Left ventricle myocardium inferior (tissue), 1 donor: ENCODE measurements around the gene LPXN. TPM values are rescaled to one million over a fixed set of nuclear protein-coding genes. Genes with fewer than 3 reads are reported as not detected.
A peak's percentile ranks its signal among the peaks of the same experiment; 100 is the strongest.

Experiments used
- DNase-seq: peaks from one replicate; pipeline ENCODE4 v3.0.0-alpha.2; 2020
- H3K27ac ChIP-seq: fragments of 200-600 bp; replicated peaks from 2 replicates; pipeline ENCODE4 v1.8.0; 2021
- H3K27me3 ChIP-seq: fragments of 200-600 bp; 2 replicates; pipeline ENCODE4 v1.8.0; 2021; ENCODE audit warnings: low read depth
- H3K36me3 ChIP-seq: fragments of 200-600 bp; 2 replicates; pipeline ENCODE4 v1.8.0; 2021
- H3K4me1 ChIP-seq: fragments of 200-600 bp; 2 replicates; pipeline ENCODE4 v1.8.0; 2021
- H3K4me3 ChIP-seq: fragments of 200-600 bp; 2 replicates; pipeline ENCODE4 v1.8.0; 2021; ENCODE audit warnings: mild to moderate bottlenecking, moderate library complexity
- H3K9me3 ChIP-seq: fragments of 200-600 bp; replicated peaks from 2 replicates; pipeline ENCODE4 v1.8.0; 2021
- intact Hi-C: fragments of 100-400 bp; cut with micrococcal nuclease; formaldehyde crosslinking; loops from one replicate; pipeline ENCODE4 v1.11.0; 2022
- total RNA-seq: library from RNA; stranded (reverse); fragmentation: NEBNext Ultra II Directional; extraction: Animal tissue kit (Norgen Biotek cat#: 25700); gene quantifications from one replicate; pipeline ENCODE4 v1.2.1, GENCODE V29; 2021
- TF ChIP-seq, protein P1 (sequence below): fragments of 200-600 bp; IDR thresholded peaks from 2 replicates; pipeline ENCODE4 v1.8.0; 2021; ENCODE audit warnings: antibody characterized with exemption, mild to moderate bottlenecking, borderline replicate concordance
- donor health status: DM: no; HTN: yes; CAD: no; lungs with severe emphysema.

The LPXN gene
- total RNA-seq, 1 donor from 2014 or later = 4.4 TPM

DNA sequence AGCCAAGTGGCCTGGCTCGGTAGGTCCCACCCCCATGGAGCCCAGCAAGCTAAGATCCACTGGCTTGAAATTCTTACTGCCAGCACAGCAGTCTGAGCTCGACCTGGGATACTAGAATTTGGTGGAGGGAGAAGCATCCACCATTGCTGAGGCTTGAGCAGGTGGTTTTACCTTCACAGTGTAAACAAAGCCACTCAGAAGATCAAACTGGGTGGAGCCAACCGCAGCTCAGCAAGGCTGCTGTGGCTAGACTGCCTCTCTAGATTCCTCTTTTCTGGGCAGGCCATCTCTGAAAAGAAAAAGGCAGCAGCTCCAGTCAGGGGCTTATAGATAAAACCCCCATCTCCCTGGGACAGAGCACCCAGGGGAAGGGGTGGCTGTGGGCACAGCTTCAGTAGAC is 45.4 kb downstream of the LPXN start:
- TF ChIP-seq, protein P1, sequence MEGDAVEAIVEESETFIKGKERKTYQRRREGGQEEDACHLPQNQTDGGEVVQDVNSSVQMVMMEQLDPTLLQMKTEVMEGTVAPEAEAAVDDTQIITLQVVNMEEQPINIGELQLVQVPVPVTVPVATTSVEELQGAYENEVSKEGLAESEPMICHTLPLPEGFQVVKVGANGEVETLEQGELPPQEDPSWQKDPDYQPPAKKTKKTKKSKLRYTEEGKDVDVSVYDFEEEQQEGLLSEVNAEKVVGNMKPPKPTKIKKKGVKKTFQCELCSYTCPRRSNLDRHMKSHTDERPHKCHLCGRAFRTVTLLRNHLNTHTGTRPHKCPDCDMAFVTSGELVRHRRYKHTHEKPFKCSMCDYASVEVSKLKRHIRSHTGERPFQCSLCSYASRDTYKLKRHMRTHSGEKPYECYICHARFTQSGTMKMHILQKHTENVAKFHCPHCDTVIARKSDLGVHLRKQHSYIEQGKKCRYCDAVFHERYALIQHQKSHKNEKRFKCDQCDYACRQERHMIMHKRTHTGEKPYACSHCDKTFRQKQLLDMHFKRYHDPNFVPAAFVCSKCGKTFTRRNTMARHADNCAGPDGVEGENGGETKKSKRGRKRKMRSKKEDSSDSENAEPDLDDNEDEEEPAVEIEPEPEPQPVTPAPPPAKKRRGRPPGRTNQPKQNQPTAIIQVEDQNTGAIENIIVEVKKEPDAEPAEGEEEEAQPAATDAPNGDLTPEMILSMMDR = no peak
- Histone ChIP-seq H3K9me3 (no peaks in the 10 kb centered on the region), H3K27ac (no peak overlapping the region), H3K36me3 (peaks cover 66% of the 10 kb centered on the region), H3K4me1 (no peaks in the 10 kb centered on the region), H3K27me3 (no peaks in the 10 kb centered on the region), H3K4me3 (no peak overlapping the region)
- DNase-seq = no peak
- intact Hi-C loops = no loop called here

DNA sequence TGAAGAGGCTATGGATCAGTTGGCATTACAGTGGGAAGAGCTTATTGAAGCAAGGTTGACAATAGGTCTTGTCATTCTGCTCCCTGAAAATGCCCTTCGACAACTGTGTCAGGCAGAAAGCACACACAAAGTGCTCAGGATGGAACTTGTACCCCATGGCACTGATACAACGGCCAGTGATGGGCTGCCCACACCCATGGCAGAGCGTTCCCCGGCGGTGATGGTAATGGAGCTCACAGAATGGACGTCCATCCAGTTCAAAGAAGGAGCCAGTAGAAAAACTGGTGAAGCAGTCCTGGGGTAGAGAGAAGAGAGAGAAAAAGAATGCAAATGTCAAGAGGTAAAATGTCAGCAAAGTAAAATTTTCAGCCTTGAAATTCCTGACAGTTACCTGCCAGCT is 48.2 kb downstream of the LPXN start:
- H3K4me3 ChIP-seq = no peak overlapping the region
- H3K9me3 ChIP-seq = no peaks in the 10 kb centered on the region
- no peak for DNase-seq
- TF ChIP-seq, protein P1 = no peak
- no peaks in the 10 kb centered on the region for H3K27me3 ChIP-seq
- H3K36me3 ChIP-seq = peaks cover 49% of the 10 kb centered on the region
- H3K27ac ChIP-seq = no peak overlapping the region
- peaks cover 6% of the 10 kb centered on the region for H3K4me1 ChIP-seq
- intact Hi-C loops = no loop called here

DNA sequence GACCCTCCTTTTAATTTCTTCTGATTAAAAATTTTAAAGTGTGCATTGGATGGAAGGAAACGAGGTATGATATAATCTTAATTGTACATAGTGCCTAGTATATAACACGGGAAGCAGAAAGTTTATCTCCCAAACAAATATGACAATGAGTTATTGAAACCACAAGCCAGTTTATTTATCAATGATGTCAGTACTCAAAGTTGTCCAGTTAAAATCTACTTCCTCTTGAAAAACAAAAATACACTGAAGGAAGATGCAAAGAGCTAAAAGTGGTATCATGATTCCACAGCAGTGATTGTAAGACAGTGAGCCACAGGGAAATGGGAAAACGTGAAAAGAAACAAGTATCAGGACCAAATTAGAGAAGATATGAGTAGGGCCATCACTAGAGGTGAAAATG is 48.9 kb downstream of the LPXN start:
- no peaks in the 10 kb centered on the region for H3K27me3 ChIP-seq
- no peak overlapping the region for H3K27ac ChIP-seq
- H3K9me3 ChIP-seq = no peaks in the 10 kb centered on the region
- intact Hi-C loops = no loop called here
- no peak for DNase-seq
- peaks cover 42% of the 10 kb centered on the region for H3K36me3 ChIP-seq
- no peak overlapping the region for H3K4me3 ChIP-seq
- peaks cover 6% of the 10 kb centered on the region for H3K4me1 ChIP-seq
- TF ChIP-seq, protein P1 = no peak

DNA sequence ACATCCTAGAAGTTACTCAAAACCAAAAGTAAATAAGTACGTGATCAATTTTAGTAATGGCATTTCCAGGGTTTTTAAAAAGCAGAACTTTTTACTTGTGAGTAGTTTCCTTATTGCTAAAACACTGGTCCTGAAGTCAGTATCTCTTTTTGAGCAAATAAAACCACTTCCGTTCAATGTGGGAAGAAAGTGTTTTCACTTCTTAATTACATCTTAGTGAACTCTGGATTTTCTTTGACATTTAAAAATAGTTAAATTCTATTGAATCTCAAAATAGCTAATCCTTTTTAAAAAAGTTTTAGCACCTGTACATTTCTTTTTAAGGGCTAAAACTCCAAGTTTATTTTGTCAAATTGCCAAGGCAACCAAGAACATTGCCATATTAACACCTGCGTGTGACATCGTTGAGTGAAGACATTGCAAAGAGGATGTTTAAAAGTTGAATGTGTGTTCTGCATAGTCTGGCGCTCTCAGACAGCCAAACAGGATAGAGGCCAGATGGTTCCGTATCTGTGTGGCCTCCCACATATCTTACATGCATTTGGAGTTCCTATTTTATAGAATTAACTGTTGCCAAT is 50.5 kb downstream of the LPXN start:
- no peak for DNase-seq
- TF ChIP-seq, protein P1 = no peak
- intact Hi-C loops = no loop called here
- peaks cover 6% of the 10 kb centered on the region for H3K4me1 ChIP-seq
- H3K27ac ChIP-seq = no peak overlapping the region
- H3K9me3 ChIP-seq = no peaks in the 10 kb centered on the region
- H3K36me3 ChIP-seq = peaks cover 26% of the 10 kb centered on the region
- H3K27me3 ChIP-seq = no peaks in the 10 kb centered on the region
- no peak overlapping the region for H3K4me3 ChIP-seq

DNA sequence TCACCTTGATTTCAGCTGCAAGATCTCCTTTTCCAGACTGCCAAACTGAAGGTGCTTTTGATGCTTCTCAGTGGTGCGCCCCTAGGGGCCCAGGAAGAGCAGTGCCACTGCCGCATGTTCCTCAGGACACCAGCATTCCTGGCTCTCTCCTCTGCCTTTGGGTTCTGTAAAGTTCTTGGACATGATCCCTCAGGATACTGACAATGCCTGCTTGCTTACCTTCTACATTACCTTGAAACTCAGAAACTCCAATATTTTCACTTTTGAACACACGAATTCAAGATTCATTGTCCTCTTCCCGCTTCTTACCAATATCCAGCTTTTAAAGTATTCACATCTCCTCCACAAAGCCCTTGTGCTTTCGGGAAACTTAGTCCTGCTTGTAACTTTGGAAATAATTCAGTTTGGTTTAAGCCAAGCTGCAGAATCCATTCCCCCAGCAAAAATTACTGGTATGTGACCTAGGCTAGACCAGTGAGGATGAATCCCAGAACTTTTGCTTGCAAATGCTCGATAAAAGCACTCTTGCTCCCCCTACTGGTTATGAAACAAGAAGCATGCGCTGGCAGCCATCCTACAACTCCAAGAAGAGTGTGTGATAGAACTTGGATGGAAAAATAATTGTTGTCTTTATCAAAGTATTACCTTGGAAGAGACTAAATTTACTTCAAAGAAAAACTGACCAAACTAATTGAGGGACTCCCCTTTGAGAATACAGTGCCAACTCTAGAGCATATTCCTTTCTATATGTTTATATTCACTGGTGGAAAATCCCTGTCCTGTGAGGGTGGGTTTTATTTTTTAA is 51.2 kb downstream of the LPXN start:
- TF ChIP-seq, protein P1 = peak; percentile 75
- Histone ChIP-seq H3K27me3 (no peaks in the 10 kb centered on the region), H3K27ac (no peak overlapping the region), H3K9me3 (no peaks in the 10 kb centered on the region), H3K4me1 (peaks cover 6% of the 10 kb centered on the region), H3K4me3 (peak overlapping the region; percentile 27), H3K36me3 (peaks cover 21% of the 10 kb centered on the region)
- intact Hi-C loops = no loop called here
- peak; percentile 31 for DNase-seq
